Sigmoid colon (tissue), 7 donors: ENCODE data around the gene NPC1. TPM values are rescaled to one million over a fixed set of nuclear protein-coding genes. Genes with fewer than 3 reads are reported as not detected.

Experiments
- DNase-seq: peaks from one replicate; pipeline ENCODE4 v3.0.0-alpha.2; 2019
- H3K27ac ChIP-seq, 4 donors: fragments of 200-600 bp; sonication (generic); one replicate each; pipeline ENCODE4 v1.5.1; 2016 to 2019; ENCODE audit warnings: mild to moderate bottlenecking in 1 of 4
- H3K27me3 ChIP-seq, 3 donors: fragments of 200-600 bp; sonication (generic); one replicate each; pipeline ENCODE4 v1.5.1; 2019; ENCODE audit warnings: mild to moderate bottlenecking in 1 of 3
- H3K36me3 ChIP-seq, 4 donors: fragments of 200-600 bp; sonication (generic); one replicate each; pipeline ENCODE4 v1.5.1; 2016 to 2019
- H3K4me1 ChIP-seq, 4 donors: fragments of 200-600 bp; sonication (generic); one replicate each; pipeline ENCODE4 v1.5.1; 2017 to 2019
- H3K4me3 ChIP-seq, 4 donors: fragments of 200-600 bp; sonication (generic); one replicate each; pipeline ENCODE4 v1.5.1; 2017 to 2019; ENCODE audit warnings: mild to moderate bottlenecking in 2 of 4, moderate library complexity in 1 of 4
- H3K9me3 ChIP-seq, 4 donors: fragments of 200-600 bp in 3 of 4; sonication (generic) in 3 of 4; one replicate each; pipeline versions ENCODE4 v1.5.1 to v1.6.1; 2013 to 2019
- EP300 ChIP-seq, 4 donors: sonication (generic); formaldehyde crosslinking; IDR thresholded peaks; one replicate each; pipeline ENCODE4 v1.6.1; 2017; ENCODE audit warnings: antibody characterized with exemption in 4 of 4
- POLR2A ChIP-seq, 2 donors: fragments of 450-650 bp; IDR thresholded peaks; one replicate each; pipeline ENCODE4 v1.6.1; 2016; ENCODE audit warnings: antibody characterized with exemption in 2 of 2, mild to moderate bottlenecking in 2 of 2, moderate library complexity in 2 of 2
- POLR2AphosphoS5 ChIP-seq, 4 donors: sonication (generic); formaldehyde crosslinking; IDR thresholded peaks; one replicate each; pipeline ENCODE4 v1.6.1; 2017; ENCODE audit warnings: antibody characterized with exemption in 4 of 4
- WGBS, 2 donors: extraction: QIAGEN DNeasy Blood & Tissue Kit; methylation state at CpG; one replicate each; pipeline ENCODE4 v1.1.7; 2013; 5-methylcytosine and 5-hydroxymethylcytosine counted together
- intact Hi-C: fragments of 100-400 bp; cut with DNase I; formaldehyde crosslinking; loops from one replicate; pipeline ENCODE4 v1.15.1; 2023
- polyA plus RNA-seq, 3 donors: library from polyadenylated mRNA; stranded (reverse); fragments of 200-250 nt; gene quantifications; one replicate each; pipeline ENCODE4 v1.2.3, GENCODE V29; 2013
- total RNA-seq, 4 donors: library from RNA; depleted of rRNA; stranded (reverse); fragments of >200 nt; gene quantifications; one replicate each; pipeline ENCODE4 v1.1.0, GENCODE V29; 2016
- TF ChIP-seq, protein P1 (sequence below), 4 experiments: fragments of 450-650 bp in 3 of 4; fragments of 200-600 bp in 1 of 4; IDR thresholded peaks; one replicate each; pipeline ENCODE4 v1.5.1; 2016 to 2019; ENCODE audit warnings: antibody characterized with exemption in 4 of 4, mild to moderate bottlenecking in 3 of 4, moderate library complexity in 2 of 4
- donor health status: healthy with polysubstance abuse.
- donor health status: Bipolar disorder and iron deficiency.
- donor health status: healthy.

Gene NPC1
- total and polyA plus RNA-seq, 7 donors, result 9.0 to 59.2 (median 34.9) TPM

GRCh38 chr18:23502516-23503037, 83.7 kb downstream of the NPC1 start:
- peaks cover 0 to 29% (median 24%) of the 10 kb centered on the region in 4 donors for H3K4me1 ChIP-seq
- H3K36me3 ChIP-seq, result peaks cover 0 to under 1% (median 0%) of the 10 kb centered on the region in 4 donors
- no peak for DNase-seq
- intact Hi-C loops, result loop anchor here (2.0 to 10.0 kb wide), 5 partner anchors 50 to 365 kb away; partner anchors contain the start of genes CABLES1, NPC1 and RIOK3
- TF ChIP-seq, protein P1, sequence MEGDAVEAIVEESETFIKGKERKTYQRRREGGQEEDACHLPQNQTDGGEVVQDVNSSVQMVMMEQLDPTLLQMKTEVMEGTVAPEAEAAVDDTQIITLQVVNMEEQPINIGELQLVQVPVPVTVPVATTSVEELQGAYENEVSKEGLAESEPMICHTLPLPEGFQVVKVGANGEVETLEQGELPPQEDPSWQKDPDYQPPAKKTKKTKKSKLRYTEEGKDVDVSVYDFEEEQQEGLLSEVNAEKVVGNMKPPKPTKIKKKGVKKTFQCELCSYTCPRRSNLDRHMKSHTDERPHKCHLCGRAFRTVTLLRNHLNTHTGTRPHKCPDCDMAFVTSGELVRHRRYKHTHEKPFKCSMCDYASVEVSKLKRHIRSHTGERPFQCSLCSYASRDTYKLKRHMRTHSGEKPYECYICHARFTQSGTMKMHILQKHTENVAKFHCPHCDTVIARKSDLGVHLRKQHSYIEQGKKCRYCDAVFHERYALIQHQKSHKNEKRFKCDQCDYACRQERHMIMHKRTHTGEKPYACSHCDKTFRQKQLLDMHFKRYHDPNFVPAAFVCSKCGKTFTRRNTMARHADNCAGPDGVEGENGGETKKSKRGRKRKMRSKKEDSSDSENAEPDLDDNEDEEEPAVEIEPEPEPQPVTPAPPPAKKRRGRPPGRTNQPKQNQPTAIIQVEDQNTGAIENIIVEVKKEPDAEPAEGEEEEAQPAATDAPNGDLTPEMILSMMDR (IDR thresholded peaks at IDR 0.05), result no peak
- no peak for TF ChIP-seq EP300 (IDR thresholded peaks at IDR 0.05)
- H3K27ac ChIP-seq, result peak overlapping the region; percentile 89 to 96 (median 94)
- WGBS, 2 donors, result 7 to 33% methylated on average over 6 of the region's 6 CpGs
- H3K27me3 ChIP-seq, result no peaks in the 10 kb centered on the region
- no peaks in the 10 kb centered on the region for H3K9me3 ChIP-seq
- peak overlapping the region; percentile 64 to 100 (median 98) for H3K4me3 ChIP-seq

DNA sequence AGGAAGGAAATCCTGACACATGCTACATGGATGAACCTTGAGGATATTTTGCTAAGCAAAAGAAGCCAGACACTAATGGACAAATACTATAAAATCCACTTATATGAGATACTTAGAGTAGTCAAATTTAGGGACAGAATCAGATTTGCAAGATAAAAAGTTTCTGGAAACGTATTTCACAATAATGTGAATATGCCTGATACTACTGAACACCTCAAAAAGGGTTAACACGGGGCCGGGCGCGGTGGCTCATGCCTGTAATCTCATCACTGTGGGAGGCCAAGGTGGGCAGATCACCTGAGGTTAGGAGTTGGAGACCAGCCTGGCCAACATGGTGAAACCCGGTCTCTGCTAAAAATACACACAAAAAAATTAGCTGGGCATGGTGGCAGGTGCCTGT, 84.7 kb downstream of the NPC1 start:
- TF ChIP-seq, protein P1 (IDR thresholded peaks at IDR 0.05), result no peak
- no peak for TF ChIP-seq POLR2A (IDR thresholded peaks at IDR 0.05)
- no peak for DNase-seq
- intact Hi-C loops, result loop anchor here (2.0 to 10.0 kb wide), 5 partner anchors 49 to 364 kb away; partner anchors contain the start of genes CABLES1, NPC1 and RIOK3
- Histone ChIP-seq H3K9me3 (no peaks in the 10 kb centered on the region), H3K36me3 (no peaks in the 10 kb centered on the region), H3K27ac (no peak overlapping the region), H3K4me1 (peaks cover 0 to 29% (median 24%) of the 10 kb centered on the region in 4 donors), H3K27me3 (no peaks in the 10 kb centered on the region), H3K4me3 (no peak overlapping the region)
- 84 to 92% methylated on average over 6 of the region's 6 CpGs for WGBS, 2 donors

GRCh38 chr18:23499291-23499781, 87.0 kb downstream of the NPC1 start:
- peaks cover 0 to 14% (median 11%) of the 10 kb centered on the region in 4 donors for H3K4me1 ChIP-seq
- DNase-seq, result no peak
- TF ChIP-seq POLR2AphosphoS5 (IDR thresholded peaks at IDR 0.05) (no peak), POLR2A (IDR thresholded peaks at IDR 0.05) (no peak), EP300 (IDR thresholded peaks at IDR 0.05) (no peak)
- TF ChIP-seq, protein P1 (IDR thresholded peaks at IDR 0.05), result no peak
- H3K27ac ChIP-seq, result no peak overlapping the region
- no peak overlapping the region for H3K4me3 ChIP-seq
- intact Hi-C loops, result no loop called here
- WGBS, 2 donors, result 48 to 70% methylated on average over 11 of the region's 11 CpGs
- H3K36me3 ChIP-seq, result no peaks in the 10 kb centered on the region
- H3K27me3 ChIP-seq, result no peaks in the 10 kb centered on the region
- no peaks in the 10 kb centered on the region for H3K9me3 ChIP-seq

- Histone ChIP-seq H3K27ac (no peak overlapping the region), H3K9me3 (no peaks in the 10 kb centered on the region), H3K4me1 (peaks cover 0 to 10% (median 7%) of the 10 kb centered on the region in 4 donors), H3K36me3 (no peaks in the 10 kb centered on the region), H3K27me3 (no peaks in the 10 kb centered on the region), H3K4me3 (no peak overlapping the region)
- intact Hi-C loops, result no loop called here
- TF ChIP-seq, protein P1 (IDR thresholded peaks at IDR 0.05), result peak in 3 of 4 experiments; percentile 34 to 63 (median 45)
- TF ChIP-seq POLR2AphosphoS5 (IDR thresholded peaks at IDR 0.05), result no peak
- 21 to 28% methylated on average over 5 of the region's 5 CpGs for WGBS, 2 donors
- peak; percentile 75 for DNase-seq
These were observed 87.4 kb downstream of the NPC1 start for GRCh38 chr18:23498877-23499276.

- no peak for TF ChIP-seq POLR2AphosphoS5 (IDR thresholded peaks at IDR 0.05)
- intact Hi-C loops, result no loop called here
- H3K27me3 ChIP-seq, result no peaks in the 10 kb centered on the region
- peaks cover 0 to 7% (median 7%) of the 10 kb centered on the region in 4 donors for H3K4me1 ChIP-seq
- DNase-seq, result no peak
- WGBS, 2 donors, result 60 to 85% methylated on average over 2 of the region's 2 CpGs
- H3K9me3 ChIP-seq, result no peaks in the 10 kb centered on the region
- no peaks in the 10 kb centered on the region for H3K36me3 ChIP-seq
- no peak overlapping the region for H3K4me3 ChIP-seq
- no peak overlapping the region for H3K27ac ChIP-seq
These were observed 88.2 kb downstream of the NPC1 start for GRCh38 chr18:23498117-23498516.
